Bronchial epithelial cell (primary cell): ENCODE measurements around the gene NOXA1. TPM values are rescaled to one million over a fixed set of nuclear protein-coding genes. Genes with fewer than 3 reads are reported as not detected.

Experiments used
- DNase-seq: peaks from one replicate; pipeline ENCODE4 v3.0.0-alpha.2; 2010; ENCODE audit warnings: low read depth
- FAIRE-seq: peaks from 2 replicates; lab custom pipeline; 2011; peaks lifted over from hg19 to GRCh38; lab: Jason Lieb, UNC
- H3K27me3 ChIP-seq: 2 replicates; pipeline ENCODE4 v1.5.1; 2011; ENCODE audit warnings: low read length; ENCODE audit not compliant: control insufficient read depth, insufficient read depth
- H3K36me3 ChIP-seq: 2 replicates; pipeline ENCODE4 v1.5.1; 2011; ENCODE audit warnings: low read length; ENCODE audit not compliant: control insufficient read depth, insufficient read depth
- H3K4me3 ChIP-seq: 2 replicates; pipeline ENCODE4 v1.5.1; 2011; ENCODE audit warnings: mild to moderate bottlenecking, low read depth, low read length, control low read depth
- total RNA-seq: library from RNA; depleted of rRNA; stranded (reverse); fragments of >200 nt; gene quantifications from 2 replicates; pipeline ENCODE4 v1.2.1, GENCODE V29; 2014
- TF ChIP-seq, protein P1 (sequence below): IDR thresholded peaks from 2 replicates; pipeline ENCODE4 v1.5.1; 2011; ENCODE audit warnings: mild to moderate bottlenecking, moderate library complexity, low read length, control low read depth, inconsistent platforms; ENCODE audit not compliant: insufficient read depth, severe bottlenecking

The NOXA1 gene
- total RNA-seq, 1 donor from 2014 or later, result 0.53 TPM

DNA sequence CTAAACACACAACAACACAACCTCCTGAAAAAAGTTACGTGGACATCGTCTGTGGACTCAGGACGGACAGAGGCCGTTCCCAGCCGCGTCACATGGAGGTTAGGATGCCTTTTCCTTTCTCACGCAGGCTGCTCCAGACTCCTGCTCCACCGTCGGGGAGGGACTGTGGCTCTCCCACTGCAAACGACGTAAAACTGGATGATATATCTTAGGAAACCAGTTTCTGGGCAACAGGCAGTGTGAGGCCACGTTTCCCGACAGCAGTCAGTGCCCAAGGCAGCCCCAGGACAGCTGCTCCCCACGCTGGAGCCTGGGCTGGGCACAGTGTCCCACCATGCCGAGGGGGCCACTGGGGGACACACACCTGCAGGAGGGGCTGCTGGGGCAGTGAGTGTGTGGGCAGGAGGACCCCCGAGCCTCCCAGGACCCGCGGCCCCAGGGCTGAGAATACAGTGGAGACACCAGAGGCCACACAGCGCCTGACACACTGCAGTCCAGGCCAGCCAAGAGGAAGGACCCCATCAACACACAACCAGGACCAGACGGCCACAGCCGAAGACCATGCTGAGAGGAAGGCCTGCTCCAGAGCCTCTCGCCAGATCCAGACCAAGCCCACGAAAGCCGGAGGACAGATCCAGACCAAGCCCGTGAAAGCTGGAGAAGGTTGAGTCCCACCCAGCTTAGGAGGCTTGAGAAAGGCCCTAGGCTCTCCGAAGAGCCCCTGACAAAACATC lies 26.4 kb upstream of the NOXA1 start:
- FAIRE-seq (peak; percentile 55), DNase-seq (no peak)
- H3K36me3 ChIP-seq, result no peaks in the 10 kb centered on the region
- TF ChIP-seq, protein P1, sequence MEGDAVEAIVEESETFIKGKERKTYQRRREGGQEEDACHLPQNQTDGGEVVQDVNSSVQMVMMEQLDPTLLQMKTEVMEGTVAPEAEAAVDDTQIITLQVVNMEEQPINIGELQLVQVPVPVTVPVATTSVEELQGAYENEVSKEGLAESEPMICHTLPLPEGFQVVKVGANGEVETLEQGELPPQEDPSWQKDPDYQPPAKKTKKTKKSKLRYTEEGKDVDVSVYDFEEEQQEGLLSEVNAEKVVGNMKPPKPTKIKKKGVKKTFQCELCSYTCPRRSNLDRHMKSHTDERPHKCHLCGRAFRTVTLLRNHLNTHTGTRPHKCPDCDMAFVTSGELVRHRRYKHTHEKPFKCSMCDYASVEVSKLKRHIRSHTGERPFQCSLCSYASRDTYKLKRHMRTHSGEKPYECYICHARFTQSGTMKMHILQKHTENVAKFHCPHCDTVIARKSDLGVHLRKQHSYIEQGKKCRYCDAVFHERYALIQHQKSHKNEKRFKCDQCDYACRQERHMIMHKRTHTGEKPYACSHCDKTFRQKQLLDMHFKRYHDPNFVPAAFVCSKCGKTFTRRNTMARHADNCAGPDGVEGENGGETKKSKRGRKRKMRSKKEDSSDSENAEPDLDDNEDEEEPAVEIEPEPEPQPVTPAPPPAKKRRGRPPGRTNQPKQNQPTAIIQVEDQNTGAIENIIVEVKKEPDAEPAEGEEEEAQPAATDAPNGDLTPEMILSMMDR, result no peak
- H3K27me3 ChIP-seq, result no peaks in the 10 kb centered on the region
- no peak overlapping the region for H3K4me3 ChIP-seq

DNA sequence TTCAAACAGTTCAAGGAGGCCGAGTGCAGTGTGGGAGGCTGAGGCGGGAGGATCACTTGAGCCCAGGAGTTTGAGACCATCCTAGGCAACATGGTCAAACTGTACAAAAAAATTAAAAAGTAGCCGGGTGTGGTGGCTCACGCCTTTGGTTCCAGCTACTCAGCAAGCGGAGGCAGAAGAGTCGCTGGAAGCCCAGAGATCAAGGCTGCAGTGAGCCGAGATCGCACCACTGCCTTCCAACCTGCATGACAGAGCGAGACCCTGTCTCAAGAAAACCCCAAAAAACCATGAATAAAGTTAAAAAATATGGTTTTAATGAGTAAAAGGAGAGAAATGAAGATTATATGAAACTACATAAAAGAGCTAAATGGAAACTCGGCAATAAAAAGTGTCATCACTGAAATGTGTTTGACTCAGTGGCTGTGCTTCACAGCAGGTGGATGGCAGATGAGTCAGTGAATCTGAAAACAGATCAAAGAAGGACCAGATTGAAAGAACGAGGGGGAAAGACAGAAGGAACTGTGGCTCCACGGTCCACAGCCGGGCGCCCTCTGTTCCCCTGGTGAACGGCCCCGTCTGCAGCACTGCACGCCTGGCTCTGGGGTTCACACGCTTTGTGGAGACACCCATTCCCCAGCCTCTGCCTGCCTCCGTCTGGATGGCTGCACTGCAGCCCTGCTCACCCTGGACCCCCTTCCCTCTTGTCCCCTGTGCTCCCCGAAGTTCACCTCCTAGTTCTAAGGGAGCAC lies 25.3 kb upstream of the NOXA1 start:
- Histone ChIP-seq H3K4me3 (no peak overlapping the region), H3K36me3 (no peaks in the 10 kb centered on the region), H3K27me3 (no peaks in the 10 kb centered on the region)
- TF ChIP-seq, protein P1, result no peak
- FAIRE-seq, result no peak
- no peak for DNase-seq

DNA sequence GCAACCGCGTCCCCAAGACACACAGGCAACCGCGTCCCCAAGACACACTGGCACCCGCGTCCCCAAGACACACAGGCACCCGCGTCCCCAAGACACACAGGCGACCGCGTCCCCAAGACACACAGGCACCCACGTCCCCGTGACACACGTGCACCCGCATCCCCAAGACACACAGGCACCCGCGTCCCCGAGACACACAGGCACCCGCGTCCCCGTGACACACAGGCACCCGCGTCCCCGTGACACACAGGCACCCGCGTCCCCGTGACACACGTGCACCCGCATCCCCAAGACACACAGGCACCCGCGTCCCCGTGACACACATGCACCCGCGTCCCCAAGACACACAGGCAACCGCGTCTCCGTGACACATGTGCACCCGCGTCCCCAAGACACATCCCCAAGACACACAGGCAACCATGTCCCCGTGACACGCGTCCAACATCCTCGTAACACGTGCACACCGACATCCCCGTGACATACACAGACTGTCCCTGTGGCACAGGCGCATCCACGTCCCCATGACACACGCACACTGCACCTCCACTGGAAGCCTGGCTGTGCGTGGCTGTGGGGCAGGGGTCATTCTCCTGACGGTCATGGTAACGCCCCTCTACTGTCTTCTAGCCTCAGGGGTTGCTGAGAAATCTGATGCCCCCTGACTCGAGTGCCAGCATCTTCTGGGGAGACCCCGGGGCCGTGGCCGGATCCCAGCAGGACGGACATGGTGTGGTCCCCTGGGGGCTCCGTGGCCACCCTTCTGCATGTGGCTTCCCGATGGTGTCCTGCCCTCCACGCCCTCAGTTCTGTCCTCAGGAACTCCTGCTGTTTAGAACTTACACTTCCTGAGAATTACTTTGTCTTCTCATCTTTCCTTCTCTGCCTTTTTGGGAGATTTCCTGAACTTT lies 24.4 kb upstream of the NOXA1 start:
- Histone ChIP-seq H3K4me3 (no peak overlapping the region), H3K27me3 (no peaks in the 10 kb centered on the region), H3K36me3 (no peaks in the 10 kb centered on the region)
- TF ChIP-seq, protein P1, result no peak
- DNase-seq, result no peak
- FAIRE-seq, result no peak

DNA sequence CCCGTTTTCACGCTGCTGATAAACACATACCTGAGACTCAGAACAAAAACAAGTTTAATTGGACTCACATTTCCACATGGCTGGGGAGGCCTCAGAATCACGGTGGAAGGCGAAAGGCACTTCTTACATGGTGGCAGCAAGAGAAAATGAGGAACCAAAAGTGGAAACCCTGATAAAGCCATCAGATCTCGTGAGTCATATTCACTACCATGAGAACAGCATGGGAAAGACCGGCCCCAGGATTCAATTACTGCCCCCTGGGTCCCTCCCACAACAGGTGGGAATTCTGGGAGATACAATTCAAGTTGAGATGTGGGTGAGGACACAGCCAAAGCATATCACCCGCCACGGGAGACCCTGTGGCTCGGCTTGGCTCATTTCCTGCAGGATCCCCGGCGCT lies 20.4 kb upstream of the NOXA1 start:
- DNase-seq (no peak), FAIRE-seq (no peak)
- TF ChIP-seq, protein P1, result no peak
- Histone ChIP-seq H3K36me3 (no peaks in the 10 kb centered on the region), H3K27me3 (peaks cover 3% of the 10 kb centered on the region), H3K4me3 (no peak overlapping the region)

DNA sequence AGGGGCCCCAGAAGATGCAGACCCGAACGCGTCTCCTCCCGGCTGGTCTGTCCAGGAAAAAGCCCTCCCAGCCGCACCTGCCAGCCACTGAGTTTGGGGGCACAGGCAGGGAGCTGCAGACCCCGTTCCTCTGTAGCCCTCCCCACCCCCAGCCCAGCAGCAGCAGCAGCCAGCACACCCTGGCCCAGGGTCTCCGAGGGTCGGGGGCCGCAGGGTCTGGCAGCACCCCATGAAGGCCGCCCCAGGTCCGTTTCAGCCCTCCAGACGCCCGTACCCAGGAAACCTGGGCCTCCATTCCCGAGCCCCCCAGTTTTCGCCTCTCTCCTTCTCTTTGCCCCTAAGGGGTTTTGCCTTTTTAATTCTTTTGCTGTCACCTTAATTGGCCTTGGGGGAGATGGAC lies 19.9 kb upstream of the NOXA1 start:
- TF ChIP-seq, protein P1, result no peak
- DNase-seq, result no peak
- no peak overlapping the region for H3K4me3 ChIP-seq
- FAIRE-seq, result no peak
- peaks cover 3% of the 10 kb centered on the region for H3K27me3 ChIP-seq
- H3K36me3 ChIP-seq, result no peaks in the 10 kb centered on the region
